SU-DHL-6 (cell line): ENCODE data around the gene C1QTNF5.

Experiments
- H2AFZ ChIP-seq: fragments of 200-600 bp; sonication (generic); 2 replicates; pipeline ENCODE4 v1.6.1; 2014; ENCODE audit warnings: low read depth, mild to moderate bottlenecking, moderate library complexity, mixed read lengths, antibody characterized with exemption, low read length; ENCODE audit not compliant: severe bottlenecking
- H3F3A ChIP-seq: fragments of 200-600 bp; shearing (Covaris generic); 2 replicates; pipeline ENCODE4 v1.6.0; 2016; ENCODE audit warnings: antibody characterized with exemption, mild to moderate bottlenecking; ENCODE audit not compliant: insufficient read depth
- H3K27ac ChIP-seq: fragments of 200-600 bp; sonication (generic); 2 replicates; pipeline ENCODE4 v1.5.1; 2016; ENCODE audit warnings: low read depth, mild to moderate bottlenecking, low read length, moderate library complexity, mixed read lengths
- H3K27me3 ChIP-seq: fragments of 200-600 bp; sonication (generic), shearing (Covaris generic); 2 replicates; pipeline ENCODE4 v1.6.0; 2014; ENCODE audit warnings: mild to moderate bottlenecking, low read length
- H3K36me3 ChIP-seq: fragments of 200-600 bp; sonication (generic); 2 replicates; pipeline ENCODE4 v1.6.1; 2014; ENCODE audit warnings: mild to moderate bottlenecking, low read length, mixed read lengths
- H3K4me2 ChIP-seq: fragments of 300-600, 200-600 bp; shearing (Covaris generic), sonication (generic); 2 replicates; pipeline ENCODE4 v1.6.0; 2014; ENCODE audit warnings: low read length, low read depth, mild to moderate bottlenecking; ENCODE audit not compliant: poor library complexity, severe bottlenecking
- H3K4me3 ChIP-seq: fragments of 200-600 bp; sonication (generic); 2 replicates; pipeline ENCODE4 v1.5.1; 2014; ENCODE audit warnings: antibody characterized with exemption, low read length, mild to moderate bottlenecking, mixed read lengths; ENCODE audit not compliant: insufficient read depth, poor library complexity, severe bottlenecking
- H3K79me2 ChIP-seq: fragments of 200-600 bp; sonication (generic); 2 replicates; pipeline ENCODE4 v1.6.1; 2014; ENCODE audit warnings: mild to moderate bottlenecking, low read length, moderate library complexity; ENCODE audit not compliant: insufficient read depth
- H3K9ac ChIP-seq: fragments of 200-600 bp; sonication (generic); 2 replicates; pipeline ENCODE4 v1.7.0; 2014; ENCODE audit warnings: mild to moderate bottlenecking, low read length
- H3K9me2 ChIP-seq: fragments of 200-600 bp; sonication (generic); replicated peaks from 2 replicates; pipeline ENCODE4 v1.6.1; 2014; ENCODE audit warnings: low read length; ENCODE audit not compliant: insufficient read depth
- H3K9me3 ChIP-seq: fragments of 200-600 bp; sonication (generic); 2 replicates; pipeline ENCODE4 v1.6.1; 2014; ENCODE audit warnings: low read length, mixed read lengths; ENCODE audit not compliant: insufficient read depth
- H4K20me1 ChIP-seq: fragments of 200-600 bp; sonication (generic); 2 replicates; pipeline ENCODE4 v1.6.1; 2014; ENCODE audit warnings: low read depth, mild to moderate bottlenecking, antibody characterized with exemption, low read length, moderate library complexity, mixed read lengths
- CTCF ChIP-seq: fragments of 200-600 bp; sonication (generic); IDR thresholded peaks from one replicate; pipeline ENCODE4 v1.5.1; 2017; ENCODE audit warnings: antibody characterized with exemption, mild to moderate bottlenecking, low read length, moderate library complexity; ENCODE audit not compliant: insufficient read depth, poor library complexity, severe bottlenecking
- EZH2phosphoT487 ChIP-seq: fragments of 200-600 bp; sonication (generic), shearing (Covaris generic); conservative IDR thresholded peaks from 2 replicates; pipeline ENCODE4 v1.6.1; 2018; ENCODE audit warnings: mild to moderate bottlenecking, antibody characterized with exemption, low read length, moderate library complexity, mixed read lengths

C1QTNF5 gene

GRCh38 chr11:119359365-119360214, 18.9 kb upstream of the C1QTNF5 start:
- Histone ChIP-seq H3K9me3 (no peaks in the 10 kb centered on the region), H3K9ac (no peak overlapping the region), H3K9me2 (no peaks in the 10 kb centered on the region), H3K4me2 (no peak overlapping the region), H3K27me3 (no peaks in the 10 kb centered on the region), H3F3A (no peaks in the 10 kb centered on the region), H3K27ac (no peak overlapping the region), H3K79me2 (no peaks in the 10 kb centered on the region), H3K4me3 (no peak overlapping the region), H3K36me3 (no peaks in the 10 kb centered on the region), H4K20me1 (no peaks in the 10 kb centered on the region), H2AFZ (no peak overlapping the region)
- TF ChIP-seq CTCF (no peak), EZH2phosphoT487 (no peak)

- Histone ChIP-seq H3K9ac (0 out of 2 replicates have a peak overlapping the region, but pooled peaks have one; percentile 62), H3K4me3 (no peak overlapping the region), H4K20me1 (no peaks in the 10 kb centered on the region), H3K27ac (no peak overlapping the region), H3K27me3 (no peaks in the 10 kb centered on the region), H2AFZ (no peak overlapping the region), H3F3A (no peaks in the 10 kb centered on the region), H3K79me2 (no peaks in the 10 kb centered on the region), H3K4me2 (peak overlapping the region; percentile 89), H3K36me3 (no peaks in the 10 kb centered on the region), H3K9me3 (no peaks in the 10 kb centered on the region), H3K9me2 (no peaks in the 10 kb centered on the region)
- TF ChIP-seq EZH2phosphoT487 (no peak), CTCF (no peak)
These were observed 16.4 kb upstream of the C1QTNF5 start for GRCh38 chr11:119357074-119357473.

- H3K27ac ChIP-seq = no peak overlapping the region
These were observed 15.8 kb upstream of the C1QTNF5 start for GRCh38 chr11:119356349-119357031.

More at GRCh38 chr11:119356349-119357031, 15.8 kb upstream of the C1QTNF5 start:
- Histone ChIP-seq H3F3A (no peaks in the 10 kb centered on the region), H3K36me3 (no peaks in the 10 kb centered on the region), H3K9me3 (no peaks in the 10 kb centered on the region), H3K9ac (peak overlapping the region; percentile 62), H3K4me3 (peak overlapping the region; percentile 58), H3K9me2 (no peaks in the 10 kb centered on the region), H3K27me3 (no peaks in the 10 kb centered on the region), H2AFZ (peak overlapping the region; percentile 99), H3K79me2 (no peaks in the 10 kb centered on the region), H4K20me1 (no peaks in the 10 kb centered on the region), H3K4me2 (peak overlapping the region; percentile 89)
- peak; percentile 95 for TF ChIP-seq CTCF
- no peak for TF ChIP-seq EZH2phosphoT487
